Neutrophil (primary cell): ENCODE data around the gene NOTO.

Experiments used
- H3K27ac ChIP-seq: fragments of 200-600 bp; sonication (generic); 2 replicates; pipeline ENCODE4 v1.5.1; 2016; ENCODE audit warnings: mild to moderate bottlenecking, moderate library complexity
- H3K27me3 ChIP-seq: fragments of 200-600 bp; sonication (generic); 2 replicates; pipeline ENCODE4 v1.6.0; 2016; ENCODE audit warnings: mild to moderate bottlenecking
- H3K36me3 ChIP-seq: fragments of 200-600 bp; sonication (generic); 2 replicates; pipeline ENCODE4 v1.5.1; 2017
- H3K4me1 ChIP-seq, 2 experiments: fragments of 200-600 bp in 1 of 2; sonication (generic) in 1 of 2; 1 replicate in 1 of 2; 2 replicates in 1 of 2; pipeline versions ENCODE4 v1.5.1 to v1.6.1; 2013 to 2016; ENCODE audit warnings: low read depth in 1 of 2, low read length in 1 of 2, mild to moderate bottlenecking in 1 of 2, moderate library complexity in 1 of 2; ENCODE audit not compliant: control insufficient read depth in 1 of 2, insufficient read depth in 1 of 2
- H3K4me3 ChIP-seq, 2 experiments: fragments of 200-600 bp in 1 of 2; sonication (generic) in 1 of 2; 1 replicate in 1 of 2; 2 replicates in 1 of 2; pipeline ENCODE4 v1.5.1; 2013 to 2016; ENCODE audit warnings: low read depth in 1 of 2, low read length in 1 of 2, mild to moderate bottlenecking in 1 of 2, moderate library complexity in 1 of 2
- H3K9me3 ChIP-seq: fragments of 200-600 bp; sonication (generic); 2 replicates; pipeline ENCODE4 v1.5.1; 2016
- CTCF ChIP-seq: fragments of 200-600 bp; sonication (generic); IDR thresholded peaks from 2 replicates; pipeline ENCODE4 v1.5.1; 2016; ENCODE audit warnings: antibody characterized with exemption

Gene NOTO

GRCh38 chr2:73255907-73256617 is 53.7 kb downstream of the NOTO start:
- Histone ChIP-seq H3K27me3 (no peaks in the 10 kb centered on the region), H3K27ac (no peak overlapping the region), H3K36me3 (peaks cover 42% of the 10 kb centered on the region), H3K9me3 (no peaks in the 10 kb centered on the region), H3K4me3 (no peak overlapping the region), H3K4me1 (no peaks in the 10 kb centered on the region)
- TF ChIP-seq CTCF = no peak

GRCh38 chr2:73256618-73256922 is 54.2 kb downstream of the NOTO start:
- Histone ChIP-seq H3K36me3 (peaks cover 37% of the 10 kb centered on the region), H3K27me3 (no peaks in the 10 kb centered on the region), H3K9me3 (no peaks in the 10 kb centered on the region), H3K27ac (no peak overlapping the region), H3K4me3 (no peak overlapping the region), H3K4me1 (no peaks in the 10 kb centered on the region)
- TF ChIP-seq CTCF = no peak

GRCh38 chr2:73257021-73257420 is 54.6 kb downstream of the NOTO start:
- Histone ChIP-seq H3K4me3 (no peak overlapping the region), H3K9me3 (no peaks in the 10 kb centered on the region), H3K27me3 (no peaks in the 10 kb centered on the region), H3K27ac (no peak overlapping the region), H3K36me3 (peaks cover 33% of the 10 kb centered on the region), H3K4me1 (no peaks in the 10 kb centered on the region)
- no peak for TF ChIP-seq CTCF

- no peaks in the 10 kb centered on the region for H3K27me3 ChIP-seq
- H3K36me3 ChIP-seq = peaks cover 27% of the 10 kb centered on the region
Measured at GRCh38 chr2:73257425-73258125, 55.2 kb downstream of the NOTO start.

GRCh38 chr2:73258186-73258912 is 56.0 kb downstream of the NOTO start:
- no peaks in the 10 kb centered on the region for H3K9me3 ChIP-seq
- no peaks in the 10 kb centered on the region for H3K4me1 ChIP-seq
- H3K4me3 ChIP-seq = no peak overlapping the region
- TF ChIP-seq CTCF = no peak
- no peaks in the 10 kb centered on the region for H3K27me3 ChIP-seq
- H3K36me3 ChIP-seq = peaks cover 20% of the 10 kb centered on the region
- no peak overlapping the region for H3K27ac ChIP-seq

More at GRCh38 chr2:73257425-73258125, 55.2 kb downstream of the NOTO start:
- Histone ChIP-seq H3K27ac (no peak overlapping the region), H3K9me3 (no peaks in the 10 kb centered on the region), H3K4me1 (no peaks in the 10 kb centered on the region), H3K4me3 (no peak overlapping the region)
- TF ChIP-seq CTCF = no peak
